Measurements from ENCODE around the gene PHF12.

GRCh38 chr17:28918295-28918694 lies 33.0 kb downstream of the PHF12 start:
- no peak for TF ChIP-seq CTCF (IDR thresholded peaks at IDR 0.05)
- TF ChIP-seq POLR2A (IDR thresholded peaks at IDR 0.05), result no peak
- no peak for TF ChIP-seq EP300 (IDR thresholded peaks at IDR 0.05)

All from sigmoid colon (tissue), 4 donors.